Calu3 (cell line): ENCODE data around the gene CAPZA2. TPM values are rescaled to one million over a fixed set of nuclear protein-coding genes. Genes with fewer than 3 reads are reported as not detected.

ENCODE experiments used
- BruUV-seq: library from RNA; stranded (reverse); fragments of 400-500 nt; replicated peaks from 2 replicates; lab custom pipeline; 2021; lab: Mats Ljungman, UMichigan
- CTCF ChIA-PET: fragments of 300-600 bp; sonication (Branson Sonifier 250); formaldehyde crosslinking; loops from one replicate; lab custom pipeline; 2022; ENCODE audit warnings: antibody characterized with exemption; lab: Charles Lee
- DNase-seq: peaks from one replicate; pipeline ENCODE4 v3.0.0; 2022
- H3K27ac Mint-ChIP-seq: one replicate; pipeline ENCODE4 v1.8.0; 2022; ENCODE audit warnings: mixed read lengths; ENCODE audit not compliant: unreplicated experiment
- H3K27me3 Mint-ChIP-seq: one replicate; pipeline ENCODE4 v1.8.0; 2022; ENCODE audit warnings: mixed read lengths; ENCODE audit not compliant: unreplicated experiment
- H3K36me3 Mint-ChIP-seq: one replicate; pipeline ENCODE4 v1.8.0; 2022; ENCODE audit warnings: mild to moderate bottlenecking, moderate library complexity, mixed read lengths; ENCODE audit not compliant: insufficient read depth, unreplicated experiment
- H3K4me1 Mint-ChIP-seq: one replicate; pipeline ENCODE4 v1.8.0; 2022; ENCODE audit warnings: mild to moderate bottlenecking, low read depth, mixed read lengths; ENCODE audit not compliant: unreplicated experiment
- H3K4me3 Mint-ChIP-seq: one replicate; pipeline ENCODE4 v1.8.0; 2022; ENCODE audit warnings: mild to moderate bottlenecking, low read depth, moderate library complexity, mixed read lengths; ENCODE audit not compliant: unreplicated experiment
- H3K9me3 Mint-ChIP-seq: one replicate; pipeline ENCODE4 v1.8.0; 2022; ENCODE audit warnings: low read depth, mixed read lengths; ENCODE audit not compliant: unreplicated experiment
- CTCF ChIP-seq: fragments of 200-600 bp; IDR thresholded peaks from one replicate; pipeline ENCODE4 v1.8.0; 2022; ENCODE audit warnings: antibody characterized with exemption; ENCODE audit not compliant: unreplicated experiment
- intact Hi-C: fragments of 100-400 bp; cut with micrococcal nuclease; formaldehyde crosslinking; loops from one replicate; pipeline ENCODE4 v1.10.0; 2022; ENCODE audit not compliant: unreplicated experiment
- total RNA-seq: library from RNA; stranded (reverse); gene quantifications from 2 replicates; pipeline ENCODE4 v1.2.3, GENCODE V29; 2022

The CAPZA2 gene
- total RNA-seq, 1 experiment from 2014 or later, result 209 TPM

- no TSS peak for BruUV-seq
- CTCF ChIA-PET, result no interaction called here
Measured at GRCh38 chr7:116888895-116889294, 26.5 kb downstream of the CAPZA2 start.

GRCh38 chr7:116895849-116896248 lies 33.5 kb downstream of the CAPZA2 start:
- CTCF ChIA-PET, result no interaction called here
- Mint-ChIP-seq H3K4me3 (no peak overlapping the region), H3K4me1 (no peaks in the 10 kb centered on the region), H3K27ac (no peak overlapping the region), H3K27me3 (no peaks in the 10 kb centered on the region), H3K9me3 (no peaks in the 10 kb centered on the region), H3K36me3 (peaks cover 36% of the 10 kb centered on the region)
- intact Hi-C loops, result no loop called here
- TF ChIP-seq CTCF, result no peak
- DNase-seq, result no peak
- no TSS peak for BruUV-seq

More at GRCh38 chr7:116888895-116889294, 26.5 kb downstream of the CAPZA2 start:
- H3K27me3 Mint-ChIP-seq, result no peaks in the 10 kb centered on the region
- no peak overlapping the region for H3K27ac Mint-ChIP-seq
- no peaks in the 10 kb centered on the region for H3K4me1 Mint-ChIP-seq
- H3K9me3 Mint-ChIP-seq, result peaks cover 3% of the 10 kb centered on the region
- no peak for TF ChIP-seq CTCF
- no peak for DNase-seq
- no peak overlapping the region for H3K4me3 Mint-ChIP-seq
- H3K36me3 Mint-ChIP-seq, result peaks cover 12% of the 10 kb centered on the region
- intact Hi-C loops, result no loop called here

GRCh38 chr7:116897661-116898060 lies 35.3 kb downstream of the CAPZA2 start:
- Mint-ChIP-seq H3K27ac (no peak overlapping the region), H3K4me3 (no peak overlapping the region), H3K36me3 (peaks cover 39% of the 10 kb centered on the region), H3K9me3 (no peaks in the 10 kb centered on the region), H3K27me3 (no peaks in the 10 kb centered on the region), H3K4me1 (no peaks in the 10 kb centered on the region)
- BruUV-seq, result no TSS peak
- no peak for TF ChIP-seq CTCF
- CTCF ChIA-PET, result no interaction called here
- intact Hi-C loops, result no loop called here
- DNase-seq, result no peak

- H3K27ac Mint-ChIP-seq, result no peak overlapping the region
- no peaks in the 10 kb centered on the region for H3K9me3 Mint-ChIP-seq
- H3K4me3 Mint-ChIP-seq, result no peak overlapping the region
- intact Hi-C loops, result no loop called here
- DNase-seq, result no peak
- H3K4me1 Mint-ChIP-seq, result no peaks in the 10 kb centered on the region
- no TSS peak for BruUV-seq
- TF ChIP-seq CTCF, result no peak
- no peaks in the 10 kb centered on the region for H3K27me3 Mint-ChIP-seq
- CTCF ChIA-PET, result no interaction called here
- peaks cover 30% of the 10 kb centered on the region for H3K36me3 Mint-ChIP-seq
Measured at GRCh38 chr7:116899308-116899707, 36.9 kb downstream of the CAPZA2 start.

- Mint-ChIP-seq H3K9me3 (no peaks in the 10 kb centered on the region), H3K27ac (no peak overlapping the region), H3K4me3 (no peak overlapping the region), H3K36me3 (peaks cover 31% of the 10 kb centered on the region), H3K27me3 (no peaks in the 10 kb centered on the region), H3K4me1 (no peaks in the 10 kb centered on the region)
- no TSS peak for BruUV-seq
- intact Hi-C loops, result no loop called here
- TF ChIP-seq CTCF, result no peak
- DNase-seq, result no peak
- CTCF ChIA-PET, result no interaction called here
Measured at GRCh38 chr7:116901143-116901542, 38.8 kb downstream of the CAPZA2 start.
